Measurements from ENCODE around the gene DES. TPM values are rescaled to one million over a fixed set of nuclear protein-coding genes. Genes with fewer than 3 reads are reported as not detected.

DES gene
- total RNA-seq, 1 experiment from 2014 or later, result 4.2 TPM

- DNase-seq (ENCODE audit: low read depth, low spot score) (no peak), ATAC-seq (no peak)
- ChIA-PET POLR2A (interaction anchor here (0.6 kb wide), 1 partner anchor 71 kb away, joined by 3 read pairs; no protein-coding TSS in a partner anchor), RAD21 (ENCODE audit: low non-redundant PET in 1 of 2, low total read pairs in 2 of 2, uncharacterized antibody in 2 of 2, unreplicated experiment in 2 of 2) (interaction anchor here (0.7 to 1.0 kb wide), 2 partner anchors 94 to 125 kb away, joined by 3 to 4 read pairs; partner anchors contain the start of gene GMPPA (in 1 of the 2)), CTCF (interaction anchor here (0.6 to 4.7 kb wide), 5 partner anchors 17 to 123 kb away, joined by 3 to 109 read pairs (median 8); partner anchors contain the start of gene DNPEP)
- peaks cover 10 to 41% of the 10 kb centered on the region in 2 experiments for H3K4me1 ChIP-seq (ENCODE audit: control insufficient read depth in 1 of 2, insufficient read depth in 2 of 2, low read length in 2 of 2)
- no peak overlapping the region for H2AFZ ChIP-seq (ENCODE audit: low read depth, low read length, poor library complexity, severe bottlenecking)
- no peak overlapping the region for H3K9ac ChIP-seq (ENCODE audit: low read length)
- H3K36me3 ChIP-seq (ENCODE audit: control insufficient read depth in 1 of 2, insufficient read depth in 2 of 2, low read length in 2 of 2), result no peaks in the 10 kb centered on the region
- no peak for TF ChIP-seq FOSL1 (IDR thresholded peaks at IDR 0.05; ENCODE audit: low read depth)
- no peak for TF ChIP-seq POLR2AphosphoS5 (IDR thresholded peaks at IDR 0.05; ENCODE audit: low read depth, low read length)
- TF ChIP-seq ZBTB33 (IDR thresholded peaks at IDR 0.05; ENCODE audit: extremely low read depth, insufficient replicate concordance, low read length), result no peak
- TF ChIP-seq EZH2phosphoT487 (IDR thresholded peaks at IDR 0.05; ENCODE audit: borderline replicate concordance), result no peak
- no peak for TF ChIP-seq ELF1 (IDR thresholded peaks at IDR 0.05; ENCODE audit: borderline replicate concordance, low read depth)
- no peak for TF ChIP-seq REST (IDR thresholded peaks at IDR 0.05; ENCODE audit: low read depth)
- TF ChIP-seq ATF3 (IDR thresholded peaks at IDR 0.05), result no peak
- no peak for TF ChIP-seq ZNF274 (IDR thresholded peaks at IDR 0.05; ENCODE audit: low read depth, low read length)
- no peak for TF ChIP-seq JUND (IDR thresholded peaks at IDR 0.05)
- no peak for TF ChIP-seq MAX (IDR thresholded peaks at IDR 0.05)
- no peak for TF ChIP-seq POLR2A (IDR thresholded peaks at IDR 0.05; ENCODE audit: borderline replicate concordance, extremely low read depth, insufficient read depth, insufficient read length)
- no peak for TF ChIP-seq CTCF (IDR thresholded peaks at IDR 0.05 in 2 of 3, conservative IDR thresholded peaks at IDR 0.05 in 1 of 3; ENCODE audit: borderline replicate concordance in 1 of 3, insufficient read depth in 1 of 3, low read depth in 2 of 3, low read length in 2 of 3)
- no peak for TF ChIP-seq EZH2 (IDR thresholded peaks at IDR 0.05)
- TF ChIP-seq YY1 (IDR thresholded peaks at IDR 0.05; ENCODE audit: extremely low read depth, insufficient replicate concordance, low read depth, low read length), result no peak
- TF ChIP-seq SP1 (IDR thresholded peaks at IDR 0.05; ENCODE audit: low read depth), result no peak
- no peak for TF ChIP-seq RAD21 (IDR thresholded peaks at IDR 0.05; ENCODE audit: low read depth)
- no peak for TF ChIP-seq SIN3A (IDR thresholded peaks at IDR 0.05; ENCODE audit: low read depth)
- TF ChIP-seq ZFX (IDR thresholded peaks at IDR 0.05), result no peak
- no peak overlapping the region for H3K4me2 ChIP-seq (ENCODE audit: low read length)
- H3K27ac ChIP-seq (ENCODE audit: low read depth, low read length), result no peak overlapping the region
- H3K9me3 ChIP-seq (ENCODE audit: control insufficient read depth in 1 of 2, insufficient read depth in 1 of 2, low read depth in 1 of 2, low read length in 2 of 2), result no peaks in the 10 kb centered on the region
- intact Hi-C loops (cut with micrococcal nuclease), result loop anchor here (10.0 kb wide), 1 partner anchor 240 kb away; no protein-coding TSS in a partner anchor
- no TSS peak for BruUV-seq (replicated peaks)
- no peak overlapping the region for H3K4me3 ChIP-seq (replicated peaks in 1 of 2; ENCODE audit: low read depth in 1 of 2, low read length in 2 of 2)
- H3K9me2 ChIP-seq (ENCODE audit: insufficient read depth), result no peaks in the 10 kb centered on the region
- H3K79me2 ChIP-seq (ENCODE audit: insufficient read depth, low read length), result no peaks in the 10 kb centered on the region
- no peaks in the 10 kb centered on the region for H4K20me1 ChIP-seq (ENCODE audit: insufficient read depth)
- H3K27me3 ChIP-seq (ENCODE audit: insufficient read depth, low read length), result no peaks in the 10 kb centered on the region
Observed at GRCh38 chr2:219404954-219405353, 13.2 kb upstream of the DES start.

All from HCT116 (cell line).